Measurements from ENCODE around the gene HNRNPF. TPM values are rescaled to one million over a fixed set of nuclear protein-coding genes. Genes with fewer than 3 reads are reported as not detected.

The HNRNPF gene
- total RNA-seq, 1 donor from 2014 or later = 80.8 TPM

- DNase-seq (ENCODE audit: low spot score) = no peak
- intact Hi-C loops (cut with DNase I) = no loop called here
These were observed 23.5 kb downstream of the HNRNPF start for GRCh38 chr10:43385412-43386004.

- intact Hi-C loops (cut with DNase I) = no loop called here
- peak; percentile 47 for DNase-seq (ENCODE audit: low spot score)
These were observed 24.4 kb downstream of the HNRNPF start for GRCh38 chr10:43384252-43385221.

GRCh38 chr10:43383204-43383971 lies 25.6 kb downstream of the HNRNPF start:
- peak; percentile 53 for DNase-seq (ENCODE audit: low spot score)
- intact Hi-C loops (cut with DNase I) = no loop called here

- DNase-seq (ENCODE audit: low spot score) = peak; percentile 5
- intact Hi-C loops (cut with DNase I) = no loop called here
These were observed 28.3 kb downstream of the HNRNPF start for GRCh38 chr10:43380610-43381222.

- intact Hi-C loops (cut with DNase I) = no loop called here
- peak; percentile 55 for DNase-seq (ENCODE audit: low spot score)
These were observed 31.5 kb downstream of the HNRNPF start for GRCh38 chr10:43377424-43377883.

- DNase-seq (ENCODE audit: low spot score) = peak; percentile 69
- intact Hi-C loops (cut with DNase I) = no loop called here
These were observed 32.1 kb downstream of the HNRNPF start for GRCh38 chr10:43376828-43377423.

GRCh38 chr10:43376046-43376635 lies 32.8 kb downstream of the HNRNPF start:
- intact Hi-C loops (cut with DNase I) = no loop called here
- peak; percentile 53 for DNase-seq (ENCODE audit: low spot score)

- intact Hi-C loops (cut with DNase I) = no loop called here
- DNase-seq (ENCODE audit: low spot score) = peak; percentile 68
These were observed 33.5 kb downstream of the HNRNPF start for GRCh38 chr10:43375401-43376020.

GRCh38 chr10:43374194-43374593 lies 34.8 kb downstream of the HNRNPF start:
- intact Hi-C loops (cut with DNase I) = no loop called here
- no peak for DNase-seq (ENCODE audit: low spot score)

- intact Hi-C loops (cut with DNase I) = no loop called here
- no peak for DNase-seq (ENCODE audit: low spot score)
These were observed 35.5 kb downstream of the HNRNPF start for GRCh38 chr10:43373461-43373860.

- DNase-seq (ENCODE audit: low spot score) = no peak
- intact Hi-C loops (cut with DNase I) = no loop called here
These were observed 36.1 kb downstream of the HNRNPF start for GRCh38 chr10:43372765-43373361.

GRCh38 chr10:43371418-43371817 lies 37.6 kb downstream of the HNRNPF start, which contains the start of gene FXYD4:
Gene FXYD4, plus strand, starts transcription at chr10:43371636. Its CDS starts 2,111 bp downstream, at chr10:43373747.
- intact Hi-C loops (cut with DNase I) = no loop called here
- no peak for DNase-seq (ENCODE audit: low spot score)

GRCh38 chr10:43370671-43371215 lies 38.2 kb downstream of the HNRNPF start:
- intact Hi-C loops (cut with DNase I) = no loop called here
- DNase-seq (ENCODE audit: low spot score) = no peak

GRCh38 chr10:43369921-43370320 lies 39.1 kb downstream of the HNRNPF start:
- no peak for DNase-seq (ENCODE audit: low spot score)

GRCh38 chr10:43365001-43365400 lies 44.0 kb downstream of the HNRNPF start:
- no peak for DNase-seq (ENCODE audit: low spot score)

More at GRCh38 chr10:43369921-43370320, 39.1 kb downstream of the HNRNPF start:
- intact Hi-C loops (cut with DNase I) = no loop called here

GRCh38 chr10:43362191-43362839 lies 46.7 kb downstream of the HNRNPF start:
- peak; percentile 96 for DNase-seq (ENCODE audit: low spot score)
- intact Hi-C loops (cut with DNase I) = loop anchor here (5.0 kb wide), 1 partner anchor 35 kb away; no protein-coding TSS in a partner anchor

More at GRCh38 chr10:43365001-43365400, 44.0 kb downstream of the HNRNPF start:
- intact Hi-C loops (cut with DNase I) = no loop called here

All from cardiac septum (tissue), 1 donor.